Stimulated activated naive CD8-positive, alpha-beta T cell treated with anti-CD3 and anti-CD28 coated beads, Interleukin-15, Interleukin-2, amounts not matched to agents 100 ng/mL and 50 ng/mL, for 24 hours (primary cell): ENCODE data around the gene CCBE1.

Source experiments
- H3K27ac Mint-ChIP-seq: one replicate; pipeline ENCODE4 v1.8.0; 2021; ENCODE audit warnings: mild to moderate bottlenecking, mixed read lengths
- H3K27me3 Mint-ChIP-seq: one replicate; pipeline ENCODE4 v1.8.0; 2021; ENCODE audit warnings: mixed read lengths
- H3K36me3 Mint-ChIP-seq: one replicate; pipeline ENCODE4 v1.8.0; 2021; ENCODE audit warnings: low read depth, mixed read lengths
- H3K4me1 Mint-ChIP-seq: one replicate; pipeline ENCODE4 v1.8.0; 2021; ENCODE audit warnings: low read depth, mixed read lengths
- H3K4me3 Mint-ChIP-seq: one replicate; pipeline ENCODE4 v1.8.0; 2021; ENCODE audit warnings: mild to moderate bottlenecking, mixed read lengths
- H3K9me3 Mint-ChIP-seq: one replicate; pipeline ENCODE4 v1.8.0; 2021; ENCODE audit warnings: mixed read lengths

The CCBE1 gene

DNA sequence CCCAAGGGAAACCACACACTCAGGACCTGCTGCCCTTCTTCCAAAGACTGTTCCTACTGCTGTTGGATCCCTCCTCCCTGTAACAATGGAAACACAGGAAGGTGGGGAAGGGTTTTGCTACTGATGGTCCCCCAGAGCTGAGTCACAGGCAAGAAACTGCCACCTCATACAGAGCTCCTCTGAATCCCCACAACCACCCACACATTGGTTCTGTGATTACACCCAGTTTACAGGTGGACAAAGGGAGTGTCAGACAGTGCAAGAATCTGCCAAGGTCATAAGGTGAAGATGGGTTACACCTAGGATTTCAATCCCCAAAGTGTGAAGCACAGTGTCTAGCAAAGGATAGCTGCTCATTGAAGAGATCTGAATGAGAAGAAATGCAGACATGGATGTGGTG lies 196.5 kb downstream of the CCBE1 start:
- Mint-ChIP-seq H3K4me3 (no peak overlapping the region), H3K9me3 (no peaks in the 10 kb centered on the region), H3K36me3 (no peaks in the 10 kb centered on the region), H3K27ac (no peak overlapping the region), H3K27me3 (peaks cover 8% of the 10 kb centered on the region), H3K4me1 (no peaks in the 10 kb centered on the region)

DNA sequence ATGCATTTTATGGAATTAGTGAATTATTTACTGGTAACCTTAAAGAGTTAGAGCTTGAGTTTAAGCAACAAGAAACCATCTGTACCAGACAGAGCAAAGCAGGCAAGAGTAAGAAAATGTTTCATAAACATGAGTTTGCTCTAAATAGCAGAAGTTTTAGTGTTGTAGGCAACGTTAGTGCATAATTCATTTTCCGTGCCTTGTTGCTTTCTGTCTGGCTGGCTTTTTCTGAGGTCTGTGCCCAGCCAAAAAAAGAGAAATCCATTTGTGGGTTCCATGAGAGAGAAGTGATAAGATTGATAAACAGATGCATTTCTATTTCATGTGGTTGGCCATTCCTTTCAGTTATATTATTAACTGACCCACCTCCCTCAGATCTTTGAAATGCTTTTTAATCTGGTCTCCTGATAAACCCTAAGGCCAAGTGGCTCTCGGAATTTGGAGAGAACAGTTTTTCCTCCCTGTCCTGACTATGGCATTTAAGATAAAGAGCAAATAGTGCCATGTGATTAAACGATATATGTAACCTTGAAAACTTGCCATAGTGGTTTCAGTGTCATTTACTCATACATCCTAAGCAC lies 198.6 kb downstream of the CCBE1 start:
- Mint-ChIP-seq H3K4me3 (no peak overlapping the region), H3K4me1 (no peaks in the 10 kb centered on the region), H3K36me3 (no peaks in the 10 kb centered on the region), H3K9me3 (no peaks in the 10 kb centered on the region), H3K27ac (no peak overlapping the region), H3K27me3 (peaks cover 8% of the 10 kb centered on the region)

DNA sequence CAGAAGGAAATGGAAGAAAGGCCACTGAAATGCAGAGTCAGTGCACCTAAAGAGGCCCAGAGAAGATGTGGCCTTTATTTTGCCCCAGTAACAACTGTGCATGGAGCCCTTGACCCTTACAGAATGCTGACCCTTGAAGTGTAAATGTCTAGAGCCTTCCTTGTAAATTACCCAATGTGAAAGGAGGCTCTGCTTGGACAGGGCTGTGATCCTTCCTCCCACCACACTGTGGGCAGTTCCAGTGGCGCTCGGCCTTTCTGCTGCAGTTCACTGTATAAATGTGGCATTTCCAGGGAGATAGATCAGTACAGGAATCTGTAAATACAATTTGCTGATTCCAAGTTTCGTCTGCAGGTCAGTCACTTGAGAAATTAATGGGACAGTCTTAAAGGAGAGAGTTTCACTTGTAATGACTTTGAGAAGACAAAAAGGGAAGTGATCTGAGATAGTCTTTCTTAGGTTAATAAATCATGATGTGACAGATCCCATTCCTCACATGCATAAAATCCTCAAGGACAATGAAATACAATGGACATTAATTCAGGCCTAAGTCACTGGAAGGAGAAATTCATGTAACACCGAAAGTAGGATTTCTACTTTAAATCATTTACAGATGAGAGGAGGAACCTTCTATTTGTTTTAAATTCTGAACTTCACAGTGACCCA lies 204.3 kb downstream of the CCBE1 start:
- H3K27ac Mint-ChIP-seq, result no peak overlapping the region
- H3K4me3 Mint-ChIP-seq, result no peak overlapping the region
- H3K36me3 Mint-ChIP-seq, result no peaks in the 10 kb centered on the region
- no peaks in the 10 kb centered on the region for H3K4me1 Mint-ChIP-seq
- peaks cover 3% of the 10 kb centered on the region for H3K27me3 Mint-ChIP-seq
- H3K9me3 Mint-ChIP-seq, result no peaks in the 10 kb centered on the region

DNA sequence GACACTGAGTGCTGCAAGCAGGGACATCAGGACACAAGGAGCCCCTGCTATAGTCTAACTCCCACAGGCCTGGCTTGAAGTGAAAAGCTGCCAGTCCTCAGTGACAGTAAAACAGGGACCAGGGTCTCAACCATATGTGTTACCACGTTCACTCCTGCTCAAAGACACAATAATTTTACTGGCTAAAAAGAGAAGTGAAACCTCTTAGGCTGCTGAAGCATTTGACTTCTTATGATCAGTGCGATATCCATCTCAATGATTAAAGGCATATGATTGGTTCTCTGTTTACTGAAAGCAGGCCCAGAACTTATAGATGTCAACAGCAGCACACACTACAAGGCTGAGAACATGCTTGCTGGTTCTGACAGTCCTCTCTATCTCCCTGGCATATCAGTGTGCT lies 208.3 kb downstream of the CCBE1 start:
- Mint-ChIP-seq H3K36me3 (no peaks in the 10 kb centered on the region), H3K27ac (no peak overlapping the region), H3K4me3 (no peak overlapping the region), H3K9me3 (no peaks in the 10 kb centered on the region), H3K27me3 (no peaks in the 10 kb centered on the region), H3K4me1 (no peaks in the 10 kb centered on the region)

DNA sequence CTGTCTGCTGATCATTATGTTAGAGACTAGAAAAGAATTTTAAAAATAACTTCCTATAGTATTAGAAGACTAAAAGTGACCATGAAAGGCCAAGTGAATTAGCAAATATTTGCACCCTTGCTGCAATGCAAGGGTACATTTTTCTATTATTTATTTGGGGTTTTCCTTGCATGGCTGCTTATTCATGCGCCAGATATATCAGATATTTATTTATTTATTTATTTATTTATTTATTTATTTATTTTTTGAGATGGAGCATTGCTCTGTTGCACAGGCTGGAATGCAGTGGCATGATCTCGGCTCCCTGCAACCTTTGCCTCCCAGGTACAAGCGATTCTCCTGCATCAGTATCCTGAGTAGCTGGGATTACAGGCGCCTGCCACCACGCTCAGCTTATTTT lies 211.8 kb downstream of the CCBE1 start:
- H3K36me3 Mint-ChIP-seq, result no peaks in the 10 kb centered on the region
- H3K27ac Mint-ChIP-seq, result no peak overlapping the region
- H3K27me3 Mint-ChIP-seq, result peaks cover 4% of the 10 kb centered on the region
- no peaks in the 10 kb centered on the region for H3K9me3 Mint-ChIP-seq
- H3K4me1 Mint-ChIP-seq, result no peaks in the 10 kb centered on the region
- no peak overlapping the region for H3K4me3 Mint-ChIP-seq

DNA sequence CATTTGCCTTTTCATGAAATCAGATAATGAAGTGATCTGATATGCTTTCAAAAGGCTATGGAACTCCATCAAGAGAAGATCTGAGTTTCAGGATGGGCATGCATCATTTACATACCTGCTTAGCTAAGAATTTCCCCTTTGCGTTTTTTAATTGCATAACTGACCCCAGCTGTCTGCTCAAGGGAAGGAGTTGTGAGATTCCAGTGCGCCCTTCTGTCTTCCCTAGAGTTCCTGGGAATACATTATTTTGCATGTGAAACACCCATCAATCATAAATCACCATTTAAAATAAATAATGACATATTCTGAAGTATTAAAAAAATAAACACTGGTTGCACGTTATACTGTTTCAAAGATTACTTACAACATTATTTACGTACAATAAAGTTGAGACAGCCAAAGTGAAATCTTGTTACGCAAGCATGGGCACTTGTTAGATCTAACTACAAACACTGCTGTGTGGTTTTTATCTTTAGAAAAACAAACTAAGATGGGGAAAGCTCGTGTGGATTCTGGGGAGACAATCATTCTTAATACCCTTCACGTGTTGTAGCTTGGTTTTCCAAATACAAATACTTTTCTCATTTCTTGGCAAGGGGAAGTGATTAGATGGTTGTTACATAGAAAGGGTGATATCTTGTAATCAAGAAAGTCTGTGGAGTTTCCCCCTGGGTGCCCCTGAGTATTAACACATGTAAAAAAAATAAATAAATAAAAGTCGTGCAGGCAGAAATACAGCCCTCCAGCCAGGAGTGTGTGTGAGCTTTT lies 212.5 kb downstream of the CCBE1 start:
- Mint-ChIP-seq H3K36me3 (no peaks in the 10 kb centered on the region), H3K4me3 (no peak overlapping the region), H3K27me3 (peaks cover 4% of the 10 kb centered on the region), H3K27ac (no peak overlapping the region), H3K4me1 (no peaks in the 10 kb centered on the region), H3K9me3 (no peaks in the 10 kb centered on the region)

DNA sequence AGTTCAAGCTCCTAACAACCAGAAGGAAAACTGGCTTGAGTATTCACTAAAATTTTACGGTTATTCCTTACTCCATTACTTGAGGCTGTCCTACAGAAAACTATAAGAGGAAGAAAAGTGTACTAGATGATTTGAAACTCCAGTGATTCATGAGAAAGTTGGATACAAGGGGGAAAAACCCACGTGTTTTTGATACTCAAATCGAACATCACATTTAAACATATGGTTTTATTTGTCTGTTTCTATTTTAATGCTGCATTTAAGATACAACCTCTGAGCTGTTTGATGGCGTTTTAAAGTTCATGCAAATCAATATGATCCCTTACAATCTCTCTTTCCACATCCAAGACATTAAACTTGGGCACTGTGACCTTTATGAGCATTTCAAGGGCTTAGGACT lies 213.1 kb downstream of the CCBE1 start:
- H3K9me3 Mint-ChIP-seq, result no peaks in the 10 kb centered on the region
- no peak overlapping the region for H3K4me3 Mint-ChIP-seq

DNA sequence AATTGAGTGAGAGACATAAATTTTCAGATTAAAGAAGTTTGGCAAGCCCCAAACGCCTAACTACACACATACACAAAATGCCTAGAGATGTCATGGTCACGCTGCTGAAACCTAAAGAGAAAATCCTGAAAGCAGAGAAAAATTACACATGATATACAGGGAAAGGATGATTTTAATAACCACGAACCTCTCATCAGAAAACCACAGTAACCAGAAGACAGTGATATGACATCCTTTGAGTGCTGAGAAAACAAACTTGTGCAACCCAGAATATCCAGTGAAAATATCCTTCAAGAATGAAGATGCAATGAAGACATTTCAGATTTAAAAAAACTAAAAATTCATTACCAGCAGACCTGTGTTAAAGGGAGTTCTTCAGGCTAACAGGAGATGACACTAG lies 215.8 kb downstream of the CCBE1 start:
- Mint-ChIP-seq H3K9me3 (no peaks in the 10 kb centered on the region), H3K27ac (no peak overlapping the region), H3K4me1 (no peaks in the 10 kb centered on the region), H3K4me3 (no peak overlapping the region), H3K36me3 (no peaks in the 10 kb centered on the region), H3K27me3 (peaks cover 14% of the 10 kb centered on the region)

More for the DNA sequence above, 213.1 kb downstream of the CCBE1 start:
- Mint-ChIP-seq H3K4me1 (no peaks in the 10 kb centered on the region), H3K36me3 (no peaks in the 10 kb centered on the region), H3K27me3 (peaks cover 6% of the 10 kb centered on the region), H3K27ac (no peak overlapping the region)

DNA sequence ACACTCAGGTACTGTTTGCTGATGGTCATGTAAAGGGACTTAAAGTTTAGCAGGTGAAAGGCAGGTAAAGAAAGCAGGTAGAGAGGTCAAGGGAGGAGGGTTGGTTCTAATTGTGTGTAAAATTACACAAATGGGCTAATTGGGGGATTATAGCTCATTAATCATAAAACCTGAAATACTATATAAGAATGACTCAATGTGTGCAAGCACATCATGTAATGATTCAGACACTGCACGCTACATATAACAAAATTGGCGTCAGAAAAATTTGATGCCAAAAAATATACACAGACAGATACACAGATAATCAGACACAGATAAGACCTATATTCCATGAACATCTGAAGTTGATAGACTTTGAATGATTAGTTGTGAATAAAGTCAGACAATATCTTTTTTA lies 217.4 kb downstream of the CCBE1 start:
- Mint-ChIP-seq H3K27me3 (peaks cover 24% of the 10 kb centered on the region), H3K27ac (no peak overlapping the region), H3K36me3 (no peaks in the 10 kb centered on the region), H3K9me3 (no peaks in the 10 kb centered on the region), H3K4me1 (no peaks in the 10 kb centered on the region), H3K4me3 (no peak overlapping the region)

DNA sequence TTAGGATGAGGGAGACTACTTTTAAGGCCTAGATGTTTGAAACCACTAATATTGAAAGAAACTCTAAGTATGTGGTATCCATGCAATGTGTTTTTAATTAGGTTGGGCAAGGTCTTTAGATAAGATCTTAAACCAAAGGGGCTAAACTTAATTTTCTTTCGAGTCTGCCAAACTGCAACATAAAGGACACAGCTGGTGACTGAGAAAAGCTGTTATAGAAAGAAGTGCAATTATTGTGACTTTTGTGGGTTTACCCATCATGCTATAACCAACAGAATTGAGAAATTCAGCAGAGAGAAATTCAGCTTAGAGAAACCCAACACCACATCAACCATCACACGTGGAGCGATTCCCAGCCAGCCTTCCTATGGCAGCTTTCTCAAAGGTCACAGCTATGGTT lies 218.6 kb downstream of the CCBE1 start:
- Mint-ChIP-seq H3K27me3 (peaks cover 34% of the 10 kb centered on the region), H3K36me3 (no peaks in the 10 kb centered on the region), H3K9me3 (no peaks in the 10 kb centered on the region), H3K4me3 (no peak overlapping the region), H3K4me1 (no peaks in the 10 kb centered on the region), H3K27ac (no peak overlapping the region)

DNA sequence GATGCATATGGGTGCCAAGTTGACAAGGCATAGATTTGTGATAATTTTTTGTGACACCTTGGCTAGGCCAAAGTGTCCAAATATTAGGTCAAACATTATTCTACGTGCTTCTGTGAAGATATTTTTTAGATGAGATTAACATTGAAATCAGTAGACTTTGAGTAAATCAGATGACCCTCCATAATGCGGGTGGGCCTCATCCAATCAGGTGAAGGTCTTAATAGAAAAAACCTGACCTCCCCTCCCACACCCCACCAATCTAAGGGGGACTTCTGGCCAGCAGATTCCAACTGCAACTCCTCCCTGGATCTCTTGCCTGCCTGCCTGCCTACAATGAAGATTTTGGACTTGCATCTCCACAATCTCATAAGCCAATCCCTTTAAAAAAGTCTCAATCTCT lies 219.4 kb downstream of the CCBE1 start:
- no peaks in the 10 kb centered on the region for H3K36me3 Mint-ChIP-seq
- H3K27me3 Mint-ChIP-seq, result peaks cover 34% of the 10 kb centered on the region
- no peak overlapping the region for H3K27ac Mint-ChIP-seq
- no peak overlapping the region for H3K4me3 Mint-ChIP-seq
- no peaks in the 10 kb centered on the region for H3K9me3 Mint-ChIP-seq
- no peaks in the 10 kb centered on the region for H3K4me1 Mint-ChIP-seq

DNA sequence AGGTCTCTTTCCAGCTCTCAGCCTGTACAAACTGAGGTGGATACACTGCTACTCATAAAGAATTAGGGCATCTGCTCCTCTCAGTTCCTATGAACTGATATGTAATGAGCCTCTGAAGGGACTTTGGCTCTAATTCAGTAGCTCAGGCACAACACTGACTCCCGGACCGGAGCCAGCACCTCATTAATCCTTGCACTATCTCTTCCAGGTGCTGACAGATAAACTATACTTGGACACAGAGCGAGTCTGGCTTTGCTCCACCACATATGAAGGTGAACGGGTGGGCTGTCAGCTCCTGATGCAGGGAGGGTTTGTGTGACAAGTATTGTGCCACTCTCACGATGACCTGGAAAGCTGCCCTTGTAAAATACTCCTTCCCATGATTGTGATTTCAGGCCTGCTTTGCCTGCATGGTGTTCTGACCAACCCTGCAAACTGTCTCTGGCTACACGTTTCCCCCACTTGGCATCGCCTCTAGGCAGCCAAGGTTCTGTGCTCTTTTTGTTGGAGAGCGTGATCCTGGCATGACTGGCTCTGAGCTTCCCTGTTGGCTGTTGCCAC lies 226.6 kb downstream of the CCBE1 start:
- peaks cover 3% of the 10 kb centered on the region for H3K9me3 Mint-ChIP-seq
- no peak overlapping the region for H3K27ac Mint-ChIP-seq
- H3K36me3 Mint-ChIP-seq, result no peaks in the 10 kb centered on the region
- no peaks in the 10 kb centered on the region for H3K4me1 Mint-ChIP-seq
- no peak overlapping the region for H3K4me3 Mint-ChIP-seq
- peaks cover 25% of the 10 kb centered on the region for H3K27me3 Mint-ChIP-seq

DNA sequence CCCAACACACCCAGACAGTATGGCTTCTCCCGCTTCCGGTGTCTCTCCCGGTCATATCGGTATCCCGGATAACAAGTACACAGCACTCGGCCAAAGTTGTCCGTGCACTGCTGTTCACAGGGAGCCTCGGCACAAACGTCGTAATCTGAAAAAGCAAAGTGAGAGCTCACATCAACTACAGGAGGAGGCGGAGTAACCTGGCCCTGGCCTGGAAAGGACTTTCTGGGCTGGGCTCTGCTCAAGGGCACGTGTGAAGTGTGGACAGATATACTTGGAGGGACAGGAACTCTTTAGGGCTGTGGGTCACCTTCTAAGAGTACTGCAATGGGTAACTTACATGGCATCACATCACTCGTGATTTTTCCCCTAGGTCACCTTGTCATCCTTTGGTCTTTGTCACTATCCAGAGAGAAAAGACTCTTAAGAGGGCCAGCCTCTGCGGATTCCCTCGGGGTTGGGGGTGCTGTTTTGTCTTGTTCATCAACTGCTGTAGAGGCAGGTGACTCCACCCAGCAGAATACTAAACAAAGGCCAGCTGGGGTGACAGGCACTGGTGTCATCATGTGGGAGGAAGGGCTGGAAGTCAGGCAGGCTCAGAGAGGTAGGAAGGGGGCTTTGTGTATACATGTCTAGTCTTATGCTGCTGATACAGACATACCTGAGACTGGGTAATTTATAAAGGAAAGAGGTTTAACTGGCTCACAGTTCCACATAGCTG lies 227.6 kb downstream of the CCBE1 start:
- Mint-ChIP-seq H3K27me3 (peaks cover 21% of the 10 kb centered on the region), H3K27ac (no peak overlapping the region), H3K9me3 (peaks cover 3% of the 10 kb centered on the region), H3K36me3 (no peaks in the 10 kb centered on the region), H3K4me3 (no peak overlapping the region), H3K4me1 (no peaks in the 10 kb centered on the region)

DNA sequence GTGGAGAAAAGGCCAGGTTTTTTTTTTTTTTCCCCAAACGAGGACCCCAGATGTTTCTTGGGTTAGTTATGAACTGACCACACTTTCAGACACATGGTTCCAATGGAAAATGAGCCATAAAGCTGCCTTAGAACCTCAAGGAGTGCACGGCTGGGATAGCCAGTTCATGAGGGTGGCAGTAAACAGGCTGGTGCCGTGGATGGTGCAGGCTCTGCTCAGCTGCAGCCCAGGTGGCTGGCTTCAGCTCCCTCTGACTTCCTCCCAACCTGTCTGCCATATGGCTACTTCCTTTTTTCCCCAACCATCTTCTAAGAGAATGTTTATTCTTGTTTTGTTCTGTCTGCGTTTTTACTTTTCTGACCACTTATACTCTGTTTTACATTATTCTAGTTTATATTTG lies 228.4 kb downstream of the CCBE1 start:
- Mint-ChIP-seq H3K36me3 (no peaks in the 10 kb centered on the region), H3K4me1 (no peaks in the 10 kb centered on the region), H3K27ac (no peak overlapping the region), H3K9me3 (peaks cover 3% of the 10 kb centered on the region), H3K4me3 (no peak overlapping the region), H3K27me3 (peaks cover 15% of the 10 kb centered on the region)

DNA sequence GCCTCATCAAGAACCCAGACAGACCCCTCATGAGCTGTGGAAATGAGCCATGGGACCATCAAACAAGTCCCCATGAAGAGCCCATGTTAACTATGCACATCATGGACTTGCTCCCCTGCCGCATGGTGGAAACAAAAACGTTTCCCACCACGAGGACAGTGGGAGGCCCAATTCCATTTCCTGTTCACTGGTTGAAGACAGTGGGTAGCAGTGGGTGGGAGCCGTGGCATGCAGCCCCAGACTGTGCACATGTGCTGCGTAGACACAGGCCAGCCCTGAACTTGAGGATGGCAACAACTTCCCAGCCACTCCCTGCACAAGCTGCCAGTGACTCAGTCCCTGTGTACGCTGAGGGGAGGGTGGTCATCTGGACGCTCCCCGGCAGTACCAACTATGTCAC lies 229.7 kb downstream of the CCBE1 start:
- Mint-ChIP-seq H3K27me3 (peaks cover 16% of the 10 kb centered on the region), H3K27ac (no peak overlapping the region), H3K4me3 (no peak overlapping the region), H3K36me3 (no peaks in the 10 kb centered on the region), H3K4me1 (no peaks in the 10 kb centered on the region), H3K9me3 (peaks cover 1% of the 10 kb centered on the region)
